HCT116 (cell line): ENCODE results near the gene COL18A1. TPM values are rescaled to one million over a fixed set of nuclear protein-coding genes. Genes with fewer than 3 reads are reported as not detected.

Source experiments
- ATAC-seq: fragments of 200-7000 bp; cut with Tn5 transposase; 2 replicates; pipeline ENCODE4 v1.9.1; 2020; ENCODE audit warnings: mild to moderate bottlenecking, moderate library complexity
- BruUV-seq: library from RNA; stranded (reverse); fragments of 400-500 nt; replicated peaks from 2 replicates; lab custom pipeline; 2021; lab: Mats Ljungman, UMichigan
- CTCF ChIA-PET: fragments of 300-600 bp; sonication (Branson Sonifier 250); formaldehyde crosslinking; loops from one replicate; lab custom pipeline; 2021; ENCODE audit warnings: antibody characterized with exemption; lab: Charles Lee
- POLR2A ChIA-PET: fragments of 300-600, 350-600 bp; sonication (Branson Sonifier 250); formaldehyde crosslinking; loops from one replicate; lab custom pipeline; 2021; ENCODE audit warnings: antibody characterized with exemption; lab: Charles Lee
- RAD21 ChIA-PET, 2 experiments: fragments of 300-600 bp; sonication (Branson Sonifier 250); formaldehyde crosslinking; loops; one replicate each; lab custom pipeline; 2023; ENCODE audit warnings: low total read pairs in 2 of 2; ENCODE audit not compliant: uncharacterized antibody in 2 of 2, unreplicated experiment in 2 of 2, low non-redundant PET in 1 of 2; lab: Charles Lee
- DNase-seq: peaks from one replicate; pipeline ENCODE4 v3.0.0-alpha.2; 2010; ENCODE audit warnings: low read depth, low spot score
- H2AFZ ChIP-seq: fragments of 200-600 bp; shearing (Covaris generic), sonication (generic); 2 replicates; pipeline ENCODE4 v1.6.1; 2017; ENCODE audit warnings: low read depth, mixed run types, mixed read lengths, antibody characterized with exemption, low read length; ENCODE audit not compliant: poor library complexity, severe bottlenecking
- H3K27ac ChIP-seq: 2 replicates; pipeline ENCODE4 v1.5.1; 2012; ENCODE audit warnings: low read depth, low read length
- H3K27me3 ChIP-seq: fragments of 200-600 bp; sonication (generic); 2 replicates; pipeline ENCODE4 v1.6.1; 2016; ENCODE audit warnings: mixed run types, low read length, mixed read lengths; ENCODE audit not compliant: insufficient read depth
- H3K36me3 ChIP-seq, 2 experiments: fragments of 200-500 bp in 1 of 2; fragments of 200-600 bp in 1 of 2; sonication (Bioruptor generic) in 1 of 2; sonication (generic) in 1 of 2; 2 replicates each; pipeline versions ENCODE4 v1.5.1 to v1.6.1; 2014 to 2016; ENCODE audit warnings: low read length in 2 of 2, inconsistent platforms in 1 of 2, mixed read lengths in 1 of 2, mixed run types in 1 of 2; ENCODE audit not compliant: insufficient read depth in 2 of 2, control insufficient read depth in 1 of 2
- H3K4me1 ChIP-seq, 2 experiments: fragments of 200-600 bp in 1 of 2; sonication (generic) in 1 of 2; 2 replicates each; pipeline versions ENCODE4 v1.5.1 to v1.6.1; 2012 to 2017; ENCODE audit warnings: low read length in 2 of 2, inconsistent platforms in 1 of 2, mild to moderate bottlenecking in 1 of 2, mixed read lengths in 1 of 2, mixed run types in 1 of 2, moderate library complexity in 1 of 2; ENCODE audit not compliant: insufficient read depth in 2 of 2, control insufficient read depth in 1 of 2
- H3K4me2 ChIP-seq: fragments of 200-600 bp; sonication (generic); 2 replicates; pipeline ENCODE4 v1.6.1; 2017; ENCODE audit warnings: mixed run types, low read length, mixed read lengths
- H3K4me3 ChIP-seq, 2 experiments: fragments of 200-600 bp in 1 of 2; sonication (generic) in 1 of 2; replicated peaks in 1 of 2; 2 replicates each; pipeline ENCODE4 v1.5.1; 2011 to 2016; ENCODE audit warnings: low read length in 2 of 2, control low read depth in 1 of 2, low read depth in 1 of 2, mild to moderate bottlenecking in 1 of 2, mixed read lengths in 1 of 2, mixed run types in 1 of 2
- H3K79me2 ChIP-seq: fragments of 200-600 bp; sonication (generic); 2 replicates; pipeline ENCODE4 v1.6.1; 2017; ENCODE audit warnings: mild to moderate bottlenecking, mixed run types, low read length, moderate library complexity, mixed read lengths; ENCODE audit not compliant: insufficient read depth
- H3K9ac ChIP-seq: fragments of 200-600 bp; sonication (generic); 2 replicates; pipeline ENCODE4 v1.6.1; 2016; ENCODE audit warnings: low read length, mixed read lengths
- H3K9me2 ChIP-seq: fragments of 200-600 bp; sonication (generic), shearing (Covaris generic); 2 replicates; pipeline ENCODE4 v1.6.1; 2017; ENCODE audit warnings: mixed run types, mild to moderate bottlenecking, moderate library complexity; ENCODE audit not compliant: insufficient read depth
- H3K9me3 ChIP-seq, 2 experiments: fragments of 200-500 bp in 1 of 2; fragments of 200-600 bp in 1 of 2; sonication (Bioruptor generic) in 1 of 2; sonication (generic) in 1 of 2; 2 replicates each; pipeline ENCODE4 v1.6.1; 2014 to 2017; ENCODE audit warnings: low read length in 2 of 2, mixed read lengths in 2 of 2, inconsistent platforms in 1 of 2, low read depth in 1 of 2, mild to moderate bottlenecking in 1 of 2, mixed run types in 1 of 2, moderate library complexity in 1 of 2; ENCODE audit not compliant: control insufficient read depth in 1 of 2, insufficient read depth in 1 of 2
- H4K20me1 ChIP-seq: fragments of 200-600 bp; sonication (generic), shearing (Covaris generic); 2 replicates; pipeline ENCODE4 v1.6.1; 2017; ENCODE audit warnings: mixed run types, mild to moderate bottlenecking, moderate library complexity; ENCODE audit not compliant: insufficient read depth
- CBX3 ChIP-seq: IDR thresholded peaks from 2 replicates; pipeline ENCODE4 v1.6.1; 2012; ENCODE audit warnings: low read depth
- EGR1 ChIP-seq: IDR thresholded peaks from 2 replicates; pipeline ENCODE4 v1.6.1; 2012; ENCODE audit warnings: low read depth
- ELF1 ChIP-seq: IDR thresholded peaks from 2 replicates; pipeline ENCODE4 v1.6.1; 2012; ENCODE audit warnings: low read depth, borderline replicate concordance
- EZH2 ChIP-seq: fragments of 200-600 bp; sonication (generic); IDR thresholded peaks from 2 replicates; pipeline ENCODE4 v1.6.1; 2017; ENCODE audit warnings: antibody characterized with exemption, mixed run types
- EZH2phosphoT487 ChIP-seq: fragments of 200-600 bp; IDR thresholded peaks from 2 replicates; pipeline ENCODE4 v1.6.1; 2018; ENCODE audit warnings: antibody characterized with exemption, borderline replicate concordance
- JUND ChIP-seq: IDR thresholded peaks from 2 replicates; pipeline ENCODE4 v1.6.1; 2012
- POLR2AphosphoS5 ChIP-seq: IDR thresholded peaks from 2 replicates; pipeline ENCODE4 v1.6.1; 2011; ENCODE audit warnings: mild to moderate bottlenecking, low read depth, low read length, moderate library complexity
- SIN3A ChIP-seq: IDR thresholded peaks from 2 replicates; pipeline ENCODE4 v1.6.1; 2012; ENCODE audit warnings: low read depth
- SP1 ChIP-seq: IDR thresholded peaks from 2 replicates; pipeline ENCODE4 v1.6.1; 2012; ENCODE audit warnings: low read depth
- SRF ChIP-seq: IDR thresholded peaks from 2 replicates; pipeline ENCODE4 v1.6.1; 2012; ENCODE audit warnings: low read depth
- ZFX ChIP-seq: fragments of 450-650 bp; IDR thresholded peaks from 2 replicates; pipeline ENCODE4 v1.6.1; 2017
- ZNF274 ChIP-seq: fragments of 200-500 bp; sonication (Bioruptor generic); IDR thresholded peaks from 2 replicates; pipeline ENCODE4 v1.6.1; 2014; ENCODE audit warnings: mild to moderate bottlenecking, low read depth, low read length, inconsistent platforms
- intact Hi-C: fragments of 100-400 bp; cut with micrococcal nuclease; formaldehyde crosslinking; loops from 2 replicates; pipeline ENCODE4 v1.10.0; 2022
- total RNA-seq: library from RNA; stranded (reverse); gene quantifications from one replicate; pipeline ENCODE4 v1.2.1, GENCODE V29; 2021; ENCODE audit not compliant: unreplicated experiment
- TF ChIP-seq, protein P1 (sequence below): IDR thresholded peaks from 2 replicates; pipeline ENCODE4 v1.6.1; 2012; ENCODE audit warnings: low read depth
- TF ChIP-seq, protein P2 (sequence below): IDR thresholded peaks from 2 replicates; pipeline ENCODE4 v1.6.1; 2012
- TF ChIP-seq, protein P3 (sequence below): IDR thresholded peaks from 2 replicates; pipeline ENCODE4 v1.6.1; 2011; ENCODE audit warnings: mild to moderate bottlenecking, low read length, moderate library complexity; ENCODE audit not compliant: insufficient replicate concordance; ENCODE audit errors: extremely low read depth
- TF ChIP-seq, protein P4 (sequence below): IDR thresholded peaks from 2 replicates; pipeline ENCODE4 v1.6.1; 2012
- TF ChIP-seq, protein P5 (sequence below), 3 experiments: fragments of 200-600 bp in 1 of 3; sonication (generic) in 1 of 3; IDR thresholded peaks in 2 of 3; conservative IDR thresholded peaks in 1 of 3; 2 replicates each; pipeline ENCODE4 v1.5.1; 2012 to 2017; ENCODE audit warnings: low read depth in 2 of 3, low read length in 2 of 3, antibody characterized with exemption in 1 of 3, borderline replicate concordance in 1 of 3, control low read depth in 1 of 3, mild to moderate bottlenecking in 1 of 3, mixed read lengths in 1 of 3, mixed run types in 1 of 3, moderate library complexity in 1 of 3; ENCODE audit not compliant: insufficient read depth in 1 of 3

Gene COL18A1
- total RNA-seq, 1 experiment from 2014 or later, result 59.5 TPM

DNA sequence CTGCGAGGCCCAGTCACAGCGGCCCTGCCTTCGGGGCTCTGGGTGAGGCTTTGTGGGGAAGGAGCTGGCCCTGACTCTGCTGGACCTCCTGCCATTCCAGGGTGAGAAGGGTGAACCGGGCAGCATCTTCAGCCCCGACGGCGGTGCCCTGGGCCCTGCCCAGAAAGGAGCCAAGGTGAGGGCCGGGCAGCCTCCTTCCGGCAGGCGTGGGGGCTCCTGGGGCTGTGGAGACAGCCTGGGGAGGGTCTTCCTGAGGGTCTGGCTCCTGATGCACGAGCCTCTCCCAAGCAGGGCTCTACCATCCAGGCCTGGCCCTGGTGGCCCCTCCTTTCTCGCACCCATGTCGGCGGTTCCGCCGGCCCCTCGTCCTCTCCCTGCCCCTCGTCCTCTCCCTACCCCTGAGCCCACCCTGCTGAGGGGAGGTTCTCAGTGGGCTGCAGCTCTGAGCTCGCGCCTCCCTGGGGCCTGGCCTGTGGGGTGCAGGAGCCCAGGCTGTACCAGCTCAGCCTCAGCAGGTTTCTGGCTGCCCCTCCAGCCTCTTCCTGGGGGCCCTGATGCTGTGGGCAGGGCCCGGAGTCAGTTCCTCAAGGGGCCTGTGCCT, 88.5 kb downstream of the COL18A1 start:
- H4K20me1 ChIP-seq, result no peaks in the 10 kb centered on the region
- H3K27ac ChIP-seq, result no peak overlapping the region
- no peaks in the 10 kb centered on the region for H3K27me3 ChIP-seq
- peaks cover 0 to 10% of the 10 kb centered on the region in 2 experiments; a peak in 2 of 4 replicates for H3K36me3 ChIP-seq
- DNase-seq (no peak), ATAC-seq (no peak)
- RAD21 ChIA-PET, result no interaction called here
- H3K4me1 ChIP-seq, result no peaks in the 10 kb centered on the region
- H3K9me3 ChIP-seq, result no peaks in the 10 kb centered on the region
- TF ChIP-seq EZH2, result no peak
- no peak for TF ChIP-seq ZNF274
- TF ChIP-seq ZFX, result no peak
- TF ChIP-seq POLR2AphosphoS5, result no peak
- TF ChIP-seq, protein P1, sequence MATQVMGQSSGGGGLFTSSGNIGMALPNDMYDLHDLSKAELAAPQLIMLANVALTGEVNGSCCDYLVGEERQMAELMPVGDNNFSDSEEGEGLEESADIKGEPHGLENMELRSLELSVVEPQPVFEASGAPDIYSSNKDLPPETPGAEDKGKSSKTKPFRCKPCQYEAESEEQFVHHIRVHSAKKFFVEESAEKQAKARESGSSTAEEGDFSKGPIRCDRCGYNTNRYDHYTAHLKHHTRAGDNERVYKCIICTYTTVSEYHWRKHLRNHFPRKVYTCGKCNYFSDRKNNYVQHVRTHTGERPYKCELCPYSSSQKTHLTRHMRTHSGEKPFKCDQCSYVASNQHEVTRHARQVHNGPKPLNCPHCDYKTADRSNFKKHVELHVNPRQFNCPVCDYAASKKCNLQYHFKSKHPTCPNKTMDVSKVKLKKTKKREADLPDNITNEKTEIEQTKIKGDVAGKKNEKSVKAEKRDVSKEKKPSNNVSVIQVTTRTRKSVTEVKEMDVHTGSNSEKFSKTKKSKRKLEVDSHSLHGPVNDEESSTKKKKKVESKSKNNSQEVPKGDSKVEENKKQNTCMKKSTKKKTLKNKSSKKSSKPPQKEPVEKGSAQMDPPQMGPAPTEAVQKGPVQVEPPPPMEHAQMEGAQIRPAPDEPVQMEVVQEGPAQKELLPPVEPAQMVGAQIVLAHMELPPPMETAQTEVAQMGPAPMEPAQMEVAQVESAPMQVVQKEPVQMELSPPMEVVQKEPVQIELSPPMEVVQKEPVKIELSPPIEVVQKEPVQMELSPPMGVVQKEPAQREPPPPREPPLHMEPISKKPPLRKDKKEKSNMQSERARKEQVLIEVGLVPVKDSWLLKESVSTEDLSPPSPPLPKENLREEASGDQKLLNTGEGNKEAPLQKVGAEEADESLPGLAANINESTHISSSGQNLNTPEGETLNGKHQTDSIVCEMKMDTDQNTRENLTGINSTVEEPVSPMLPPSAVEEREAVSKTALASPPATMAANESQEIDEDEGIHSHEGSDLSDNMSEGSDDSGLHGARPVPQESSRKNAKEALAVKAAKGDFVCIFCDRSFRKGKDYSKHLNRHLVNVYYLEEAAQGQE, result no peak
- no peak for TF ChIP-seq SP1
- TF ChIP-seq EZH2phosphoT487, result no peak
- no peak for TF ChIP-seq ELF1
- TF ChIP-seq CBX3, result no peak
- TF ChIP-seq, protein P2, sequence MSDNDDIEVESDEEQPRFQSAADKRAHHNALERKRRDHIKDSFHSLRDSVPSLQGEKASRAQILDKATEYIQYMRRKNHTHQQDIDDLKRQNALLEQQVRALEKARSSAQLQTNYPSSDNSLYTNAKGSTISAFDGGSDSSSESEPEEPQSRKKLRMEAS, result no peak
- TF ChIP-seq, protein P3, sequence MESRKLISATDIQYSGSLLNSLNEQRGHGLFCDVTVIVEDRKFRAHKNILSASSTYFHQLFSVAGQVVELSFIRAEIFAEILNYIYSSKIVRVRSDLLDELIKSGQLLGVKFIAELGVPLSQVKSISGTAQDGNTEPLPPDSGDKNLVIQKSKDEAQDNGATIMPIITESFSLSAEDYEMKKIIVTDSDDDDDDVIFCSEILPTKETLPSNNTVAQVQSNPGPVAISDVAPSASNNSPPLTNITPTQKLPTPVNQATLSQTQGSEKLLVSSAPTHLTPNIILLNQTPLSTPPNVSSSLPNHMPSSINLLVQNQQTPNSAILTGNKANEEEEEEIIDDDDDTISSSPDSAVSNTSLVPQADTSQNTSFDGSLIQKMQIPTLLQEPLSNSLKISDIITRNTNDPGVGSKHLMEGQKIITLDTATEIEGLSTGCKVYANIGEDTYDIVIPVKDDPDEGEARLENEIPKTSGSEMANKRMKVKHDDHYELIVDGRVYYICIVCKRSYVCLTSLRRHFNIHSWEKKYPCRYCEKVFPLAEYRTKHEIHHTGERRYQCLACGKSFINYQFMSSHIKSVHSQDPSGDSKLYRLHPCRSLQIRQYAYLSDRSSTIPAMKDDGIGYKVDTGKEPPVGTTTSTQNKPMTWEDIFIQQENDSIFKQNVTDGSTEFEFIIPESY, result no peak
- TF ChIP-seq SIN3A, result no peak
- TF ChIP-seq EGR1, result no peak
- TF ChIP-seq, protein P4, sequence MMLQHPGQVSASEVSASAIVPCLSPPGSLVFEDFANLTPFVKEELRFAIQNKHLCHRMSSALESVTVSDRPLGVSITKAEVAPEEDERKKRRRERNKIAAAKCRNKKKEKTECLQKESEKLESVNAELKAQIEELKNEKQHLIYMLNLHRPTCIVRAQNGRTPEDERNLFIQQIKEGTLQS, result no peak
- TF ChIP-seq, protein P5, sequence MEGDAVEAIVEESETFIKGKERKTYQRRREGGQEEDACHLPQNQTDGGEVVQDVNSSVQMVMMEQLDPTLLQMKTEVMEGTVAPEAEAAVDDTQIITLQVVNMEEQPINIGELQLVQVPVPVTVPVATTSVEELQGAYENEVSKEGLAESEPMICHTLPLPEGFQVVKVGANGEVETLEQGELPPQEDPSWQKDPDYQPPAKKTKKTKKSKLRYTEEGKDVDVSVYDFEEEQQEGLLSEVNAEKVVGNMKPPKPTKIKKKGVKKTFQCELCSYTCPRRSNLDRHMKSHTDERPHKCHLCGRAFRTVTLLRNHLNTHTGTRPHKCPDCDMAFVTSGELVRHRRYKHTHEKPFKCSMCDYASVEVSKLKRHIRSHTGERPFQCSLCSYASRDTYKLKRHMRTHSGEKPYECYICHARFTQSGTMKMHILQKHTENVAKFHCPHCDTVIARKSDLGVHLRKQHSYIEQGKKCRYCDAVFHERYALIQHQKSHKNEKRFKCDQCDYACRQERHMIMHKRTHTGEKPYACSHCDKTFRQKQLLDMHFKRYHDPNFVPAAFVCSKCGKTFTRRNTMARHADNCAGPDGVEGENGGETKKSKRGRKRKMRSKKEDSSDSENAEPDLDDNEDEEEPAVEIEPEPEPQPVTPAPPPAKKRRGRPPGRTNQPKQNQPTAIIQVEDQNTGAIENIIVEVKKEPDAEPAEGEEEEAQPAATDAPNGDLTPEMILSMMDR (IDR thresholded peaks at IDR 0.05 in 2 of 3, conservative IDR thresholded peaks at IDR 0.05 in 1 of 3; ENCODE audit: borderline replicate concordance in 1 of 3, insufficient read depth in 1 of 3, low read depth in 2 of 3, low read length in 2 of 3), result no peak
- TF ChIP-seq JUND, result no peak
- TF ChIP-seq SRF, result no peak
- CTCF ChIA-PET, result no interaction called here
- H3K4me2 ChIP-seq, result no peak overlapping the region
- H3K9me2 ChIP-seq, result no peaks in the 10 kb centered on the region
- intact Hi-C loops, result no loop called here
- no TSS peak for BruUV-seq
- no peak overlapping the region for H3K4me3 ChIP-seq
- H3K9ac ChIP-seq, result no peak overlapping the region
- no peaks in the 10 kb centered on the region for H3K79me2 ChIP-seq
- POLR2A ChIA-PET, result no interaction called here
- no peak overlapping the region for H2AFZ ChIP-seq
